Measurements from ENCODE around the gene RXFP1.
"Not testable (repeated sequence)": the region's sequence is repeated elsewhere in the genome, so short reads cannot be mapped to it uniquely, and the experiment has no call there.

The RXFP1 gene

DNA sequence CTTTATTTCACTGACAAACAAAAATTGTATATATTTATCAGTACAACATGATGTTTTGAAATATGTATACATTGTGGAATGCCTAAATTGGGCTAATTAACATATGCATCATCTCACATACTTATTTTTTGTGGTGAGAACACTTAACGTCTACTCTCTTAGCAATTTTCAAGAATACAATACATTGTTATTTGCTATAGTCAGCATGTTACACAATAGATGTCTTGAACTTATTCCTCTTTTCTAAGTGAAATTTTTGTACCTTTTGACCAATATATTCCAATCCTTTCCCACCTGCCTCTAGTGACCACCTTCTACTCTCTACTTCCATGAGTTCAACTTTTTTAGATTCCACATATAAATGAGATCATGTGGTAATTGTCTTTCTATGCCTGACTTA lies 114.9 kb downstream of the RXFP1 start:
- no peak for DNase-seq (ENCODE audit: low read depth)
- no peak overlapping the region for H3K4me3 ChIP-seq (ENCODE audit: low read depth, low read length)
- TF ChIP-seq, protein P1, sequence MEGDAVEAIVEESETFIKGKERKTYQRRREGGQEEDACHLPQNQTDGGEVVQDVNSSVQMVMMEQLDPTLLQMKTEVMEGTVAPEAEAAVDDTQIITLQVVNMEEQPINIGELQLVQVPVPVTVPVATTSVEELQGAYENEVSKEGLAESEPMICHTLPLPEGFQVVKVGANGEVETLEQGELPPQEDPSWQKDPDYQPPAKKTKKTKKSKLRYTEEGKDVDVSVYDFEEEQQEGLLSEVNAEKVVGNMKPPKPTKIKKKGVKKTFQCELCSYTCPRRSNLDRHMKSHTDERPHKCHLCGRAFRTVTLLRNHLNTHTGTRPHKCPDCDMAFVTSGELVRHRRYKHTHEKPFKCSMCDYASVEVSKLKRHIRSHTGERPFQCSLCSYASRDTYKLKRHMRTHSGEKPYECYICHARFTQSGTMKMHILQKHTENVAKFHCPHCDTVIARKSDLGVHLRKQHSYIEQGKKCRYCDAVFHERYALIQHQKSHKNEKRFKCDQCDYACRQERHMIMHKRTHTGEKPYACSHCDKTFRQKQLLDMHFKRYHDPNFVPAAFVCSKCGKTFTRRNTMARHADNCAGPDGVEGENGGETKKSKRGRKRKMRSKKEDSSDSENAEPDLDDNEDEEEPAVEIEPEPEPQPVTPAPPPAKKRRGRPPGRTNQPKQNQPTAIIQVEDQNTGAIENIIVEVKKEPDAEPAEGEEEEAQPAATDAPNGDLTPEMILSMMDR (conservative IDR thresholded peaks at IDR 0.05; ENCODE audit: low read depth, low read length), result no peak

DNA sequence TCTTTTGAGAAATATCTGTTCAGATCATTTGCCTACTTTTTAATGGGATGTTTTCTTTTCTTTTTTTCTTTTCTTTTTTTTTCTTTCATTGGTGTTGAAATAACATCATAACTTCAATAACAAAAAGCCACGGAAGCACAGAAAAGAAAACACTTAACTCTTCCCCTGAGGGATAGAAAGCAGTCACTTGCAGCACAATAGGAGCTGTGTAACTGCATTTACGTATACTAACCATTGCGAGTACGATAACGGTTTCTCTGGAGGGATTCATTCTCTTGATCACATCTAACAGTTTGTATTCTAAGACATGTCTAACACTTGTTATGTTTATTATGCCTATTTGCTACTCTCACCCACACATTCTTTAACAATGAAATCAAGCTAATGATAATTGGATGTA lies 122.7 kb downstream of the RXFP1 start:
- TF ChIP-seq, protein P1 (conservative IDR thresholded peaks at IDR 0.05; ENCODE audit: low read depth, low read length), result no peak
- no peak overlapping the region for H3K4me3 ChIP-seq (ENCODE audit: low read depth, low read length)
- DNase-seq (ENCODE audit: low read depth), result no peak

DNA sequence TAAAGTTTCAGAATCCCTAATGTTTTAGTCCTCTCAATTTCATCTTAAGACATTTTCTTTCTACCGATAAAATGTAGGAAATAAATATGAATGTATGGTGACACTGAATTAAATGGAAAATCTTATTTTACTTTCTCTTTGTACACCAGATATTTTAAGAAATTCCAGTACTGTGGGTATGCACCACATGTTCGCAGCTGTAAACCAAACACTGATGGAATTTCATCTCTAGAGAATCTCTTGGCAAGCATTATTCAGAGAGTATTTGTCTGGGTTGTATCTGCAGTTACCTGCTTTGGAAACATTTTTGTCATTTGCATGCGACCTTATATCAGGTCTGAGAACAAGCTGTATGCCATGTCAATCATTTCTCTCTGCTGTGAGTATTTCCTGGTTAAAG lies 123.1 kb downstream of the RXFP1 start:
- no peak overlapping the region for H3K4me3 ChIP-seq (ENCODE audit: low read depth, low read length)
- TF ChIP-seq, protein P1 (conservative IDR thresholded peaks at IDR 0.05; ENCODE audit: low read depth, low read length), result no peak
- DNase-seq (ENCODE audit: low read depth), result peak; percentile 54

DNA sequence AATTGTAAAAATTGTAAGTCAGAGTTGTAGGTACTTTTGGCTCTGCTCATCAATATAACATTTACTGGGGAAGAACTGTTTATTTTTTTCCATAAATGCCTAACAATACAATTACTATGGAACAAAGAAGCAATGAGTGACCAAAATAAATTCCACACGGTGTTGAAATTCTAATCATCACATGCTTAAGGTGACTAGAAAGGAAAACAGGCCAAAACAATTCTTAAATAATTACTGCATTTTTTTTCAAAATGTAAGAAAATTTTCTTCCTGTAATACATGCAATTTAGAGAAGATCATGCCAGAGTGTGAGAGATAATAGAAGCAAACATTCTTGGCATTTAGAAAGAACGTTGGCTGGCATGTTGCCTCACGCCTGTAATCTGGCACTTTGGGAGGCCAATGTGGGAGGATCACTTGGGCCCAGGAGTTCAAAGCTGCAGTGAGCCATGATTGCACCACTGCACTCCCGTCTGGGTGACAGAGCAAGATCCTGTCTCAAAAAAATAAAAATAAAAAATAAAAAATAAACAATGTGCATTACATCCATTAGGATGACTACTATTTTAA lies 127.5 kb downstream of the RXFP1 start:
- H3K4me3 ChIP-seq (ENCODE audit: low read depth, low read length), result no peak overlapping the region
- DNase-seq (ENCODE audit: low read depth), result no peak
- TF ChIP-seq, protein P1 (conservative IDR thresholded peaks at IDR 0.05; ENCODE audit: low read depth, low read length), result no peak

DNA sequence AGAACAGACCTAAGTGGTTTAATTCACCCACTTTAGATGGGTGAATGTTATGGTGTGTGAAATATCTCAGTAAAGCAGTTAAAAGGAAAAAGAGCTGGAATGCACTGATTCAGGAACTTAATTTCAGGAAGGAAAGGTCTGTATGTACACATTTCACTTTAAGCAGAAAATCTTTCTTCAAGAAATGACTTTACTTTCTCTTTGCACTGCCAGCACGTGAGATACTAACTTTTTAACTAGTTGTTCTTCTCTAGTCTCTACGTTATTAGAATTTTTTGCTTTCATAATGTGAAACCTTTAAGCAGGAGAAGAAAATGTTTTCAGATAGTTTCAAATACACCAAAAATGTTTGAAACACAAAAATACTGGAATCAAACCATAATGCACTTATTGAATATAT lies 131.2 kb downstream of the RXFP1 start:
- peak; percentile 8 for DNase-seq (ENCODE audit: low read depth)
- TF ChIP-seq, protein P1 (conservative IDR thresholded peaks at IDR 0.05; ENCODE audit: low read depth, low read length), result no peak
- H3K4me3 ChIP-seq (ENCODE audit: low read depth, low read length), result peak overlapping the region; percentile 4

DNA sequence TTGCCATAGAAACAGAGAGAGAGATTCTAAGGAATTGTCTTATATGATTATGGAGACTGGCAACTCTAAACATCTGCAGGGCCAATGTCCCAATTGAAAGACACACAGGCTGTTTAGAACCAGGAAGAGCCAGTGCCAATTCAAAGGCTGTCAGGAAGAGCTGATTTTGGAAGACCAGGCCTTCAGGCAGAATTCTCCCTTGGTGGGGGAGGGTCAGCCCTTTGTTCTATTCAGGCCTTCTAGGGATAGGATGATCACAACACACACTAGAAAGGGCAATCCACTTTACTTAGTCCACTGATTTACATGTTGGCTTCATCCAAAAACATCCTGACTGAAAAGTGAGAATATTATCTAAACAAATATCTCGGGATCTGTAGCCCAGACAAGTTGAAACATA lies 134.8 kb downstream of the RXFP1 start:
- no peak overlapping the region for H3K4me3 ChIP-seq (ENCODE audit: low read depth, low read length)
- no peak for DNase-seq (ENCODE audit: low read depth)
- TF ChIP-seq, protein P1 (conservative IDR thresholded peaks at IDR 0.05; ENCODE audit: low read depth, low read length), result no peak

DNA sequence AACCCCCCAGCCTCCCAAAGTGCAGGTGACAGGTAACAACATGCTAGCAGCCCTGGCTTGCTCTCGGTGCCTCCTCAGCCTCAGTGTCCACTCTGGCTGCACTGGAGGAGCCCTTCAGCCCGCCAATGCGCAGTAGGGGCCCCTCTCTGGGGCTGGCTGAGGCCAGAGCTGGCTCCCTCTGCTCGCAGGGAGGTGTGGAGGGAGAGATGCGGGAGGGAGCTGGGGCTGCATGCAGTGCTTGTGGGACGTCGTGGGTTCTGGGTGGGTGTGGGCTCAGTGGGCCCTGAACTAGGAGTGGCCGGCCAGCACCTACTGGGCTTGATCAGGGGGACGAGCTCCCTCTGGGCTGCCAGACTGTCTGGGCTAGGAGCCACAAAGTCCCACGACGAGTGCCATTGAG lies 135.6 kb downstream of the RXFP1 start:
- TF ChIP-seq, protein P1 (conservative IDR thresholded peaks at IDR 0.05; ENCODE audit: low read depth, low read length), result no peak
- DNase-seq (ENCODE audit: low read depth), result no peak
- no peak overlapping the region for H3K4me3 ChIP-seq (ENCODE audit: low read depth, low read length)

DNA sequence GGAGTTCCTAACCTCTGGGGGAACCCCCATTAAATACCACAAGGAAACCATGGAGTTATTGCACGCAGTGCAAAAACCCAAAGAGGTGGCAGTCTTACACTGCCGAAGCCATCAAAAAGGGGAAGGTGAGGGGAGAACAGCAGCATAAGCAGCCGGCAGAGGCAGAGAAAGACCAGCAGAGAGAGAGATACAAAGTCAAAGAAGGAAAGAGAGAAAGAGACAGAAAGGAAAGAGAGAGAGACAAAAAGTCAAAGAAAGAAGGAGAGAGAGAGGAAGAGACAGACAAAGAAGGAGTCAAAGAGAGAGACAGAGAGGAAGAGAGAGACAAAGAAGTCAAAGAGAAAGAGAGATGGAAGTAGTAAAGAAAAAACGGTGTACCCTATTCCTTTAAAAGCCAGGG lies 141.6 kb downstream of the RXFP1 start:
- DNase-seq (ENCODE audit: low read depth); H3K4me3 ChIP-seq (ENCODE audit: low read depth, low read length): not testable (repeated sequence)

DNA sequence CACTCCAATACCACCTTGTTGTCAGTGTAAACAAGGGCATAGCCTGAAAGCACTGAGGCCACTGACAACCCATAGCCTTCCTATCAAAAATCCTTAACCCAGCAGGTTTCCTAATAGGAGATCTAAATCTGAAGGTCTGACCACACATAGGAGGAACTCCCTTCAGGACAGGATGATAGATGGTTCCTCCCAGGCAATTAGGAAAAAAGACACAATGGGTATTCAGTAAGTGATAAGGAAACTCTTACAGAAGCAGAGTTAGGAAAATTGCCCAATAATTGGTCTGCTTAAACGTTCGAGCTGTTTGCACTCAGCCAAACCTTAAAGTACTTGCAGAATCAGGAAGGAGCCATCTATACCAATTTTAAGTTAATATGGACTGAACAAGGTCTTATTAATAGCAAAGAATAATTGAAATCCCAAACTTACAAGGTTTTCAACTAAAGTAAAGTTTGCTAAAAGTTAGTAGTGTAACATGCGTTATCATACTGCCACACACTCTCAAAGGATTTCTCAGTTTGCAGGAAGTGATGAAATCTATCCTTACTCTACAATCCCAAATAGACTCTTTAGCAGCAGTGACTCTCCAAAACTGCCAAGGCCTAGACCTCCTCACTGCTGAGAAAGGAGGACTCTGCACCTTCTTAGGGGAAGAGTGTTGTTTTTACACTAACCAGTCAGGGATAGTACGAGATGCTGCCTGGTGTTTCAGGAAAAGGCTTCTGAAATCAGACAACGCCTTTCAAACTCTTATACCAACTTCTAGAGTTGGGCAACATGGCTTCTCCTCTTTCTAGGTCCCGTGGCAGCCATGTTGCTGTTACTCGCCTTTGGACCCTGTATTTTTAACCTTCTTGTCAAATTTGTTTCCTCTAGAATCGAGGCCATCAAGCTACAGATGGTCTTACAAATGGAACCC lies 142.3 kb downstream of the RXFP1 start:
- not testable (repeated sequence) for DNase-seq (ENCODE audit: low read depth); H3K4me3 ChIP-seq (ENCODE audit: low read depth, low read length)
